GM12878 (cell line): ENCODE measurements around the gene CUL4A. TPM values are rescaled to one million over a fixed set of nuclear protein-coding genes. Genes with fewer than 3 reads are reported as not detected.

Experiments used
- ATAC-seq: fragments of 200-7000 bp; cut with Tn5 transposase; 3 replicates; pipeline ENCODE4 v1.9.1; 2020; ENCODE audit warnings: mild to moderate bottlenecking, moderate library complexity
- Bru-seq: library from RNA; stranded (reverse); fragments of 400-500 nt; gene quantifications from one replicate; lab custom pipeline; 2021; lab: Mats Ljungman, UMichigan
- BruChase-seq, 2 experiments: library from RNA; stranded (reverse); fragments of 400-500 nt; gene quantifications; one replicate each; lab custom pipeline; 2021; lab: Mats Ljungman, UMichigan
- BruUV-seq: library from RNA; stranded (reverse); fragments of 400-500 nt; replicated peaks from 2 replicates; lab custom pipeline; 2021; lab: Mats Ljungman, UMichigan
- CTCF ChIA-PET: fragments of 300-600 bp; sonication (Branson Sonifier 250); formaldehyde crosslinking; extraction: SDS; loops from one replicate; lab custom pipeline; 2021; ENCODE audit warnings: inconsistent platforms; lab: Yijun Ruan, JAX
- POLR2A ChIA-PET: fragments of 350-600 bp; formaldehyde crosslinking; extraction: SDS; loops from one replicate; lab custom pipeline; 2021; ENCODE audit warnings: inconsistent platforms; lab: Charles Lee
- RAD21 ChIA-PET: fragments of 300-600 bp; sonication (Branson Sonifier 250); formaldehyde crosslinking; loops from one replicate; lab custom pipeline; 2023; ENCODE audit warnings: antibody characterized with exemption; ENCODE audit not compliant: unreplicated experiment; lab: Charles Lee
- SMC1A ChIA-PET: fragments of 300-600 bp; sonication (Branson Sonifier 250); formaldehyde crosslinking; loops from one replicate; lab custom pipeline; 2023; ENCODE audit not compliant: unreplicated experiment, uncharacterized antibody; lab: Charles Lee
- DNase-seq: peaks from one replicate; pipeline ENCODE4 v3.0.0-alpha.2; 2011; ENCODE audit warnings: low read depth, low spot score
- FAIRE-seq: peaks from 3 replicates; lab custom pipeline; 2011; peaks lifted over from hg19 to GRCh38; lab: Jason Lieb, UNC
- H2AFZ ChIP-seq: 2 replicates; pipeline ENCODE4 v1.6.0; 2011; ENCODE audit warnings: low read depth, low read length, control low read depth; ENCODE audit not compliant: control insufficient read depth
- H3K27ac ChIP-seq: 2 replicates; pipeline ENCODE4 v1.5.1; 2011; ENCODE audit warnings: control low read depth; ENCODE audit not compliant: control insufficient read depth, insufficient read depth
- H3K27me3 ChIP-seq, 2 experiments: replicated peaks in 1 of 2; 2 replicates each; pipeline versions ENCODE4 v1.6.0 to v1.6.1; 2011; ENCODE audit warnings: low read length in 1 of 2; ENCODE audit not compliant: control insufficient read depth in 2 of 2, insufficient read depth in 2 of 2
- H3K36me3 ChIP-seq, 2 experiments: 2 replicates each; pipeline ENCODE4 v1.5.1; 2011; ENCODE audit warnings: low read length in 1 of 2; ENCODE audit not compliant: control insufficient read depth in 2 of 2, insufficient read depth in 2 of 2
- H3K4me1 ChIP-seq: 2 replicates; pipeline ENCODE4 v1.6.1; 2011; ENCODE audit warnings: mild to moderate bottlenecking, low read length, moderate library complexity, mixed read lengths; ENCODE audit not compliant: control insufficient read depth, insufficient read depth
- H3K4me2 ChIP-seq: 2 replicates; pipeline ENCODE4 v1.6.0; 2011; ENCODE audit warnings: control low read depth; ENCODE audit not compliant: control insufficient read depth, insufficient read depth
- H3K4me3 ChIP-seq: fragments of 200-600 bp; sonication (generic); 2 replicates; pipeline ENCODE4 v1.5.1; 2016
- H3K79me2 ChIP-seq: 2 replicates; pipeline ENCODE4 v1.6.0; 2011; ENCODE audit warnings: low read length; ENCODE audit not compliant: control insufficient read depth, insufficient read depth
- H3K9ac ChIP-seq: 2 replicates; pipeline ENCODE4 v1.8.0; 2011; ENCODE audit warnings: low read length, control low read depth, mixed read lengths; ENCODE audit not compliant: control insufficient read depth, insufficient read depth
- H3K9me3 ChIP-seq: replicated peaks from 3 replicates; pipeline ENCODE4 v1.5.1; 2011; ENCODE audit warnings: mild to moderate bottlenecking, low read length; ENCODE audit not compliant: control insufficient read depth, insufficient read depth
- H4K20me1 ChIP-seq: 2 replicates; pipeline ENCODE4 v1.6.0; 2011; ENCODE audit not compliant: control insufficient read depth, insufficient read depth
- CBX5 ChIP-seq: sonication (generic); IDR thresholded peaks from 2 replicates; pipeline ENCODE4 v1.6.1; 2016; ENCODE audit warnings: low read depth, moderate library complexity, mild to moderate bottlenecking, inconsistent platforms
- CHD2 ChIP-seq: IDR thresholded peaks from 2 replicates; pipeline ENCODE4 v1.6.1; 2011; ENCODE audit warnings: low read depth, low read length, improper control_type of control experiment, borderline replicate concordance
- CREM ChIP-seq: IDR thresholded peaks from 2 replicates; pipeline ENCODE4 v1.6.1; 2014; ENCODE audit warnings: antibody characterized with exemption, low read depth
- EED ChIP-seq: sonication (generic); IDR thresholded peaks from 2 replicates; pipeline ENCODE4 v1.6.1; 2016; ENCODE audit warnings: antibody characterized with exemption, low read depth
- FOXM1 ChIP-seq: IDR thresholded peaks from 2 replicates; pipeline ENCODE4 v1.6.1; 2012; ENCODE audit warnings: low read depth, mild to moderate bottlenecking, inconsistent platforms, low read length, moderate library complexity
- GABPA ChIP-seq: IDR thresholded peaks from 2 replicates; pipeline ENCODE4 v1.6.1; 2014; ENCODE audit warnings: antibody characterized with exemption, low read depth, mild to moderate bottlenecking, inconsistent platforms
- IKZF2 ChIP-seq, 2 experiments: fragments of 450-650 bp; IDR thresholded peaks; 2 replicates each; pipeline ENCODE4 v1.6.1; 2017; ENCODE audit warnings: mild to moderate bottlenecking in 2 of 2, moderate library complexity in 2 of 2
- MTA3 ChIP-seq: IDR thresholded peaks from 2 replicates; pipeline ENCODE4 v1.6.1; 2012; ENCODE audit warnings: low read length, inconsistent platforms, borderline replicate concordance
- NFIC ChIP-seq: IDR thresholded peaks from 2 replicates; pipeline ENCODE4 v1.6.1; 2012; ENCODE audit warnings: low read depth, mild to moderate bottlenecking, inconsistent platforms, low read length, moderate library complexity
- POLR2A ChIP-seq: IDR thresholded peaks from 2 replicates; pipeline ENCODE4 v1.6.1; 2011; ENCODE audit warnings: low read depth, mild to moderate bottlenecking, low read length
- POLR2AphosphoS5 ChIP-seq: IDR thresholded peaks from 2 replicates; pipeline ENCODE4 v1.6.1; 2011; ENCODE audit warnings: mild to moderate bottlenecking, low read length, inconsistent platforms
- SMARCA5 ChIP-seq: fragments of 450-650 bp; IDR thresholded peaks from 2 replicates; pipeline ENCODE4 v1.6.1; 2017; ENCODE audit warnings: mild to moderate bottlenecking
- TARDBP ChIP-seq: IDR thresholded peaks from 2 replicates; pipeline ENCODE4 v1.6.1; 2016; ENCODE audit warnings: borderline replicate concordance
- YY1 ChIP-seq: IDR thresholded peaks from 2 replicates; pipeline ENCODE4 v1.6.1; 2011; ENCODE audit warnings: low read depth, mild to moderate bottlenecking, low read length
- WGBS: methylation state at CpG from one replicate; pipeline ENCODE4 v1.1.6; 2016; ENCODE audit warnings: low lambda C conversion rate; ENCODE audit not compliant: insufficient replicate concordance, insufficient coverage; ENCODE audit errors: missing lambda C conversion rate; 5-methylcytosine and 5-hydroxymethylcytosine counted together
- in situ Hi-C: fragments of 300-500 bp; cut with MboI; formaldehyde crosslinking; loops from 9 replicates; pipeline ENCODE4 v1.14.3; 2018; ENCODE audit warnings: mixed read lengths
- intact Hi-C: fragments of 100-400 bp; cut with micrococcal nuclease; formaldehyde crosslinking; loops from one replicate; pipeline ENCODE4 v1.14.2; 2022; ENCODE audit not compliant: unreplicated experiment
- long read RNA-seq, 2 experiments: library from polyadenylated mRNA; unstranded; transcript quantifications; one replicate each; pipeline ENCODE4 v2.0.0, GENCODE V29; 2019 to 2020
- polyA minus RNA-seq, 3 experiments: library from RNA; depleted of rRNA, polyadenylated mRNA; stranded (reverse); fragments of >200 nt; gene quantifications; 2 replicates each; pipeline ENCODE4 v1.2.3, GENCODE V29; 2011
- polyA plus RNA-seq, 11 experiments: library from polyadenylated mRNA; depleted of rRNA in 4 of 11; unstranded in 6 of 11; stranded (reverse) in 5 of 11; fragments of >200 nt; fragmentation: Nextera tagmentation in 4 of 11; fragmentation: Illumina TruSeq in 1 of 11; extraction: Ambion mirVana in 4 of 11; extraction: Trizol in 1 of 11; gene quantifications; 1 replicate in 1 of 11; 2 replicates in 10 of 11; pipeline versions ENCODE4 v1.2.1 to v1.2.3, GENCODE V29; 2011 to 2016; ENCODE audit warnings: inconsistent platforms in 2 of 11, missing spikeins in 2 of 11, low read depth in 1 of 11
- total RNA-seq, 4 experiments: library from RNA; depleted of rRNA in 3 of 4; stranded (reverse); fragments of >200 nt in 3 of 4; fragmentation: Illumina TruSeq in 1 of 4; extraction: Trizol in 1 of 4; gene quantifications; 2 replicates each; pipeline versions ENCODE4 v1.2.1 to v1.2.3, GENCODE V29; 2013 to 2021

CUL4A gene
- total RNA-seq (2013; cell fraction: nucleolus; rRNA removed), result 136 and 144 TPM in 2 replicates
- total RNA-seq (2014; rRNA removed), result 73.8 and 74.3 TPM in 2 replicates
- 50.1 and 50.8 TPM in 2 replicates for total RNA-seq (2014; rRNA removed; fragmentation: Illumina TruSeq; extraction: Trizol)
- total RNA-seq (2021), result 55.7 and 60.9 TPM in 2 replicates
- 31.1 TPM for polyA plus RNA-seq (2011; ENCODE audit: low read depth)
- polyA plus RNA-seq (2011; rRNA removed), result 40.1 and 42.3 TPM in 2 replicates
- polyA plus RNA-seq (2011; cell fraction: cytosol; rRNA removed), result 30.7 and 37.1 TPM in 2 replicates
- 78.6 and 86.5 TPM in 2 replicates for polyA plus RNA-seq (2011; cell fraction: nucleus; rRNA removed)
- 40.8 and 43.4 TPM in 2 replicates for polyA plus RNA-seq (2012)
- 45.1 and 48.0 TPM in 2 replicates for polyA plus RNA-seq (2014; fragmentation: Illumina TruSeq; extraction: Trizol)
- polyA plus RNA-seq (2014; fragmentation: Nextera tagmentation; extraction: Ambion mirVana), result 10 to 100 TPM; 19.7 to 21.8 TPM
- polyA plus RNA-seq (2014; rRNA removed), result 60.4 and 60.9 TPM in 2 replicates
- 10 to 100 TPM; 64.1 to 66.5 TPM for polyA plus RNA-seq (2016; fragmentation: Nextera tagmentation; extraction: Ambion mirVana)
- polyA minus RNA-seq (2011; rRNA and poly(A)+ RNA removed), result 46.0 and 47.9 TPM in 2 replicates
- 10.2 and 13.0 TPM in 2 replicates for polyA minus RNA-seq (2011; cell fraction: cytosol; rRNA and poly(A)+ RNA removed)
- 39.2 and 65.7 TPM in 2 replicates for polyA minus RNA-seq (2011; cell fraction: nucleus; rRNA and poly(A)+ RNA removed)
- percentile 90 among the genes with signal in this experiment for Bru-seq, nascent RNA
- BruChase-seq, experiment 1, labeled RNA remaining after a 6-hour chase, result percentile 96 among the genes with signal in this experiment
- BruChase-seq, experiment 2, labeled RNA remaining after a 2-hour chase, result percentile 95 among the genes with signal in this experiment
- long read RNA-seq, experiment 1, transcript CUL4A-202 (20 exons, 2,364 nt), result major isoform, 17 of 27 reads
- long read RNA-seq, experiment 1, partial matches to known transcripts, result 3 of 27 reads
- long read RNA-seq, experiment 1, other reads (novel, unspliced or antisense), result 3 of 27 reads
- long read RNA-seq, experiment 2, transcript CUL4A-202 (20 exons, 2,364 nt), result major isoform, 24 of 107 reads
- long read RNA-seq, experiment 2, partial matches to known transcripts, result 68 of 107 reads
- long read RNA-seq, experiment 2, other reads (novel, unspliced or antisense), result 11 of 107 reads

DNA sequence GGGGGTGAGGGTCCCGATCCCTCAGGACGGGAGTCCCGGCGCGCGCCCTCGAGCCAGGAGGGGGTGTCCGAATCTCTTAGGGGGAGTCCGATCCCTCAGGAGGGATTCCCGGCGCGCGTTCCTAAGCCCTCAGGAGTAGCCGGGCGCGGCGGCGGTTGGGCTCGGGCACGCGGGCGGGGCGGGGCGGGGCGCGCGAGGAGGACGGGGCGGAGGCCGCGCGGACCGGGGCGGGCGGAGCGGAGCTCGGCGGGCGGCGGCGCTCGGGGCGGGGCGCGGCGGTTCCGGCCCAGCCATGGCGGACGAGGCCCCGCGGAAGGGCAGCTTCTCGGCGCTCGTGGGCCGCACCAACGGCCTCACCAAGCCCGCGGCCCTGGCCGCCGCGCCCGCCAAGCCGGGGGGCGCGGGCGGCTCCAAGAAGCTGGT lies at the start of gene CUL4A:
Gene CUL4A, plus strand, starts transcription at position 278 of the 423 bp plus-strand sequence. Its CDS starts 15 bp downstream, at position 293.
- in situ Hi-C loops (no loop called here), intact Hi-C loops (loop anchor here (5.0 to 10.0 kb wide), 3 partner anchors 57 to 373 kb away; partner anchors contain the start of gene TFDP1)
- Histone ChIP-seq H3K4me3 (peak within 1 kb of the TSS; percentile 87), H3K27ac (peak within 1 kb of the TSS; percentile 95), H3K4me1 (peaks cover 7% of the 10 kb centered on the region), H4K20me1 (peaks cover 3% of the 10 kb centered on the region; the same call in 1 of the 2 replicates), H3K4me2 (peak within 1 kb of the TSS; percentile 64), H3K79me2 (peaks cover 79% of the 10 kb centered on the region), H2AFZ (peak within 1 kb of the TSS; percentile 55), H3K9me3 (no peaks in the 10 kb centered on the region), H3K27me3 (no peaks in the 10 kb centered on the region), H3K9ac (peak within 1 kb of the TSS; percentile 91), H3K36me3 (no peaks in the 10 kb centered on the region; a peak in 1 of 4 replicates)
- ChIA-PET CTCF (no interaction called here), POLR2A (interaction anchor here (1.9 kb wide), 1 partner anchor 88 kb away, joined by 5 read pairs; the partner anchor contains the start of gene LAMP1), RAD21 (no interaction called here), SMC1A (no interaction called here)
- TF ChIP-seq NFIC (no peak), YY1 (peak; percentile 89), GABPA (no peak), POLR2AphosphoS5 (0 out of 2 replicates have a peak, but pooled peaks have one; percentile 21), IKZF2 (IDR thresholded peaks at IDR 0.05) (no peak), FOXM1 (no peak), CREM (no peak), CHD2 (no peak), MTA3 (no peak), CBX5 (no peak), TARDBP (no peak), SMARCA5 (no peak), EED (no peak), POLR2A (peak; percentile 67)
- ATAC-seq (peak; percentile 55), DNase-seq (no peak), FAIRE-seq (no peak)
- 0% methylated on average over 2 of the region's 66 CpGs for WGBS
- no TSS peak for BruUV-seq
